Fibroblast of skin of right biceps (primary cell): ENCODE measurements around the gene WNT7A.
A peak's percentile ranks its signal among the peaks of the same experiment; 100 is the strongest.
"Not testable (repeated sequence)": the region's sequence is repeated elsewhere in the genome, so short reads cannot be mapped to it uniquely, and the experiment has no call there.

Source experiments
- DNase-seq: peaks from one replicate; pipeline ENCODE4 v3.0.0-alpha.2; 2013

WNT7A gene

DNA sequence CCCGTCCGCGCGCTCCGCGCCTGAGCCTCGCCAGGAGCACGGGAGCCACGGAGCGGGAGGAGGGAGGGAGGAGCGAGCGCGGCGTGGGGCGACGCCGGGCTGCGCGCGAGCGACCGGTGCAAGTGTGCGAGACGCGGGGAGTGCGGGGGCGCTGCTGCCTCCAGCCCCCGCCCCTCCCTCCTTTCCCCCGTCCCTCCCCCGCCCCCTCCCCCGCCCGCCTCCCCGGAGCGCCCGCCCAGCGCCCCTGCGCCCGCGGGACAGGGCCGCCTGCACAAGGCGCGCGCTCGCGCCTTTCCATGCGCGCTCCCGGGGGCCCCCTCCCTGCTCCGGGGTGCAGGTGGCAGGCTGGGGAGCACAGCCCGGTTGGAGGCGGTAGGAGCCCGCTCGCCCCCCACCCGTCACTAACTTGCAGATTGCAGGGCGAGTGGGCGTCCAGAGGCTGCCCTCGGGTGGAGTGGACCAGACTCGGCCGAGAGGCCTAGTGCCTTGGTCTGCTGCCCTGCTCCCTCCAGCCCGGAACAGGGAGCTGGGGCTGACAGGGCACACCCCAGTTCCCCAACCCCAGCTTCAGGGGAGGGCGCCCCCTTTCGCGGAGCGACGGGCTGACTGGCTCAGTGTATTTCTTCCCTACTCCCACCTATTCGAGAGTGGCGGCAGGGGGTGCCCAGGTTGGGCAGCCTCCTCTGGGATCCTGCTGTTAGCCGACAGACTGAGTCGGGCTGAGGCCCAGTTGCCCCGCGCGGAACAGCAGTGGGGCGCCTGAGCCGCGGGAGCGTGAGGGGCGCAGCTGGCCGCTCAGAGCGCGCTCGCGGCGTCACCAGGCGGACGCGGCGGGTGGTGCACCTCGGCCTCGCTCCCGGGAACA is at the start of gene WNT7A:
WNT7A (minus strand) TSS at position 126 of the 865 bp plus-strand sequence. CDS start 255 bp downstream, outside the sequence.
- DNase-seq = no peak

GRCh38 chr3:13928741-13929140 is 48.9 kb upstream of the WNT7A start:
- DNase-seq = not testable (repeated sequence)

DNA sequence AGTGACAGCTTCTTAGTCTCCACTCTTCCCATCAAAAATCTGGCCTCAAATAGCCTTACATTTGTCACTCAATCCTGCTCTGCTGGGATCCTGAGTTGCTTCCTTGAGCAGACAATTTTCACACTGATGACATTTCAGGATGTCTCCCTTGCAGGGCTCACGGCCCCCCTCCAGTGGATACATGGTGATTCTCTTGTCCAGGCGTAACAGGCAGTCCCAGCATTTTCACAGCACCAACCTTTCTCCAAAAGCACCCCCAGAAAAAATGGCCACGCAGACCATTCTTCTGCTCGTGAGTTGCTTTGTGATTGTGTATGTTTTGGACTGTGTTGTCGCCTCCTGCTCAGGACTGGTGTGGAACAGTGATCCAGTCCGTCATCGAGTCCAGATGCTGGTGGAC is 47.4 kb upstream of the WNT7A start:
- DNase-seq = no peak

GRCh38 chr3:13916375-13916774 is 36.5 kb upstream of the WNT7A start:
- no peak for DNase-seq

GRCh38 chr3:13902648-13903238 is 22.9 kb upstream of the WNT7A start:
- DNase-seq = no peak

GRCh38 chr3:13901935-13902584 is 22.2 kb upstream of the WNT7A start:
- no peak for DNase-seq

DNA sequence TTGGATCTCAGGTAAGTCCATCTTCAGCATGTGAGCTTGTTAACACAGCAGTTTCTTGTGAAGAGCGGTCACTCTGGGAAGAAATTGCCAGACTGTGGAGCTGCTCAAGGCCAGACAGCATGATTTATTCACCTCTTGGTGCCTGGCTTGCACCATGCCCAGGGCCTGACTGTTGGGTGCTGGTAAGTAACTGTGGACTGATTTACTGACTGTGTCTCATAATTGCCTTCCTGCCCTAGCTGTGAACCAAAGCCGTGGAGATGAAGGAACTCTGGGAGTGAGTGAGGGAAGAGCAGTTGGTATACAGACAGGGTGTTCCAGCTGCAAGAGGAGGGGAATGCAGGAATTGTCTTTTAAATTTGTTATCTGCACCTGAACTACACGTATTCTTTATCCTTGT is 18.5 kb upstream of the WNT7A start:
- DNase-seq = no peak

- peak; percentile 61 for DNase-seq
These were observed 16.7 kb upstream of the WNT7A start for GRCh38 chr3:13896473-13897154.

DNA sequence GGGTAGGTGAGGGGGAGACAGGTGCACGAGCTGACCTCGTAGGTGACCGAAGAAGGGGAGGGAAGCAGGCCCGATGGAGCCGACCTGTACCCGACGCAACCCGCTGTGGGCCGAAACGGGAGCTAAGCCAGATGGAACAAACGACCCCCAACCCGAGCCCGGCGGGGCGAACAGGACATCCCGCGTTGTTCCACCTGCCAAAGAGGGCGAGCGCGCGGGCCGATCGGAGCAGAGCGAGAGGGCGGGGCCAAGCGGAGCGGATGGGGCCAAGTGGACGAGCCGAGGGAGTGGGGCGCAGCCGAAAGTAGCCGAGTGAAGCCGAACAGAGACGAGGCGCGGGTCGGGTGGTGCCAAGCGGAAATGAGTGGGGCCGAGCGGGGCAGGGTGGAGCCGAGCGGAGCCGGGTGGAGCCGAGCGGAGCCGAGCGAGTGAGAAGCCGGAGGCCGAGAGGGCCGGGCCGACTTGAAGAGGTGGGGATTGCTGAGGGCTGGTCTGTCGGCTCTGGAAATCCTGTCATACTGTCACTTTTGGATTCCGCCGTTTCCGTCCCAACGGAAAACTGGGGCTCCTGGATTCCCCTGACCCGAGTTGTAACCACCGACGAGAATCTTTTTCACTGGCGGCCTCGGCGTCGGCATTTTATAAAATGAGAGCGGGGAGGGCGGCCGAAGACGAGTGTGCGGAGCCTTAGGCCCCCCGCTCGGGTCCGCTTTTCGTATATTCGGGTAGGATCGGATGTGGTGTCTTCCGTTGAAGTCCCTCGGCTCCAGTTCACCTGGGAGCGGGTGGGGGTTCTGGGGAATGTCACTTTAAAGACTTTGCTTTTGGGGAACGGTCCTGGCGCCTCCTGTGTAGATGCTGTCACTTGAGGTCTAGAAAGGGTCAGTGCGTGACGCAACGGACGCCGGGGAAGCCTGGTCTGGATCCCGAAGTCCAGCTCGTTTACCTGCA is 15.6 kb upstream of the WNT7A start:
- peak; percentile 84 for DNase-seq

- DNase-seq = no peak
These were observed 14.9 kb upstream of the WNT7A start for GRCh38 chr3:13894807-13895154.

- no peak for DNase-seq
These were observed 14.4 kb upstream of the WNT7A start for GRCh38 chr3:13894096-13894806.

- no peak for DNase-seq
These were observed 12.4 kb upstream of the WNT7A start for GRCh38 chr3:13892304-13892703.

GRCh38 chr3:13891492-13892073 is 11.7 kb upstream of the WNT7A start:
- no peak for DNase-seq

- no peak for DNase-seq
These were observed 11.1 kb upstream of the WNT7A start for GRCh38 chr3:13891017-13891392.

DNA sequence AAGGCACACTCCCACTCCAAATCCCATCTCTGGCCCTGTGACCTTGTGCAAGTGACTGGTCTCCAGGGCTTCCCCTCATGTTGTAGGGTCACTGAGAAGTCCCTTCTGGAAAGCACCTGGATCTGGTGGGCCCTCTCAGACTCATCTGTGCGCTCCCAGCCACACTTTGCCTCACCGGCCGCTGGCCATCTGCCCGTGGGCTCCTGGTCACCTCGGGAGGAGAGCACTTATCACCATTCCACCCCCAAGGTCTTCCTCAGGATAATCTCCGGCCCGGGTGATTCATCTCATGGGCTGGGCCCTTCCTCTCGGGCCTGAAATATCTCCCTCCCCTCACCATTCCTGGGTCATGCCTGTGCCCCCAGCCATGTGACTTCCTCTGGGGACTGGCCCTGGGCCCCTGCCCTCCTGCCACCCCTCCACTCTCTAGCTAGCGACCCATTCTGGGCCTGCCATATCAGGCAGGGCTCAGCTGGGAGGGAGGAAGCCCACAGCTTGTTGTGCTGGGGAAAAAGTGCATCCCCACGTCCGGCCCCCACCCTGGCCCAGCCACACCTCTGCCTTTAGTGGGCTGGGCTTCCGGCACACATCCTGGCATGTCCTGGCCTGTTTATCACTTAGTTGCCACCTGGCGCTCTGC is 10.6 kb upstream of the WNT7A start:
- DNase-seq = no peak

GRCh38 chr3:13888576-13888975 is 8.7 kb upstream of the WNT7A start:
- no peak for DNase-seq

GRCh38 chr3:13887495-13888300 is 7.8 kb upstream of the WNT7A start:
- DNase-seq = no peak

DNA sequence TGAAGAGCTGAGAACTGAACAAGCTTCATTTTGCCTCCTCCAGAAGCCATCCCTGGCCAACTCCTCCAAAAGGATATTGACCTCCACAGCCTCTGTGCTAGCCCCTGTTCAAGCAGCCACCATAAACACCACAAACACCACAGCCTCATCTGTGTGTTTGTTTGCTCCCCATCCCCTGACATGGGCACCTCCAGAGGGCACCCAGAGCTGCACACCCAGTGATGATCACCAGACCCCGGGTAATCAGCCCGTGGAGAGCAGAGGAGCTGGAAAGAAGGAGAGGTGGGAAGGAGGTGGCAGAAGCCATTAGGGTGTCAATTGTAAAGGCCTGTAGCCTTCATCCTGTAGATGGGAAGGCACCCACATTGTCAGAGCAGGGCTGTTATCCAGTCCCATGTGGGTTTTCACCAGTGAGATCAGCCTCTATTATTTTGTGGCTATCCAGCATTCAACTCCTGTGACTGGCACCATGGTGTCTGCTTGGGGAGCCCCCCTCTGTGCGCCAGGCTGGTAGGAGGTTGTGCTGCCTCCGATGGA is 6.8 kb upstream of the WNT7A start:
- DNase-seq = no peak

DNA sequence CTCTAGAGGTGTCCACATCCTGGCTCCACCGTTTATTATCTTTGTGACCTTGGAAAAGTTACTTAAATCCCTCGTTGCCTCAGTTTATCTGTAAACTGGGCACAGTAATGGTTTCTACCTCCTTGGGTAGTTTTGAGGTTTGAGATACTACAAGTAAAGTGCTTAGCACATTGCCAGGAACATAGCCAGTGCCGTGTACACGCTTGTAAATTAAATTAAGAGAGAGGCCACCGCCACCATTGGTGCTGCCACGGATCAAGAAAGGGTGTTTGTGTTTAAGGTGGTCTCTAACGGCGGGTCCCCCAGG is 5.8 kb upstream of the WNT7A start:
- DNase-seq = no peak
